K562 (cell line): ENCODE results near the gene CSF1. TPM values are rescaled to one million over a fixed set of nuclear protein-coding genes. Genes with fewer than 3 reads are reported as not detected.
A peak's percentile ranks its signal among the peaks of the same experiment; 100 is the strongest.

ENCODE experiments used
- CBFA2T2 ChIP-seq: fragments of 450-650 bp; conservative IDR thresholded peaks from 2 replicates; pipeline ENCODE4 v1.6.1; 2017; ENCODE audit warnings: mild to moderate bottlenecking
- CBX8 ChIP-seq: fragments of 200-600 bp; sonication (generic); IDR thresholded peaks from 2 replicates; pipeline ENCODE4 v1.6.1; 2012; ENCODE audit warnings: borderline replicate concordance, mixed run types, low read depth, mild to moderate bottlenecking, moderate library complexity, mixed read lengths, low read length, control low read depth, inconsistent platforms; ENCODE audit not compliant: poor library complexity, severe bottlenecking; ENCODE audit errors: extremely low read depth
- DPF2 ChIP-seq: fragments of 450-650 bp; IDR thresholded peaks from 2 replicates; pipeline ENCODE4 v1.6.1; 2016
- HDGF ChIP-seq: fragments of 450-650 bp; IDR thresholded peaks from 2 replicates; pipeline ENCODE4 v1.6.1; 2016
- KLF13 ChIP-seq: fragments of 450-650 bp; IDR thresholded peaks from 2 replicates; pipeline ENCODE4 v1.6.1; 2016; ENCODE audit warnings: missing genetic modification characterization, low read depth, mild to moderate bottlenecking, missing compliant biosample characterization, moderate library complexity, borderline replicate concordance
- POLR2H ChIP-seq: IDR thresholded peaks from 2 replicates; pipeline ENCODE4 v1.6.1; 2016; ENCODE audit warnings: missing genetic modification characterization, low read depth, mild to moderate bottlenecking, control low read depth, missing compliant biosample characterization, moderate library complexity
- SETDB1 ChIP-seq: IDR thresholded peaks from one replicate; pipeline ENCODE4 v1.6.1; 2012; ENCODE audit warnings: low read length, control low read depth, inconsistent platforms
- TBP ChIP-seq: optimal IDR thresholded peaks from 2 replicates; pipeline ENCODE3; 2011; ENCODE audit warnings: low read depth, low read length, improper control_type of control experiment
- polyA plus RNA-seq, 8 experiments: library from polyadenylated mRNA; depleted of rRNA in 4 of 8; stranded (reverse) in 5 of 8; unstranded in 3 of 8; fragments of >200 nt; fragmentation: Nextera tagmentation in 2 of 8; fragmentation: Illumina TruSeq in 1 of 8; extraction: Ambion mirVana in 2 of 8; extraction: Trizol in 1 of 8; gene quantifications; 2 replicates each; pipeline versions ENCODE4 v1.2.1 to v1.2.3, GENCODE V29; 2011 to 2014; ENCODE audit warnings: inconsistent platforms in 1 of 8, missing spikeins in 1 of 8
- total RNA-seq, 7 experiments: library from RNA; depleted of rRNA in 6 of 7; stranded (reverse); fragments of >200 nt in 6 of 7; fragmentation: Illumina TruSeq in 2 of 7; extraction: Trizol in 2 of 7; gene quantifications; 2 replicates each; pipeline versions ENCODE4 v1.2.1 to v1.2.3, GENCODE V29; 2011 to 2021; ENCODE audit warnings: low replicate concordance in 1 of 7
- TF ChIP-seq, protein P1 (sequence below): fragments of 250-450 bp; sonication (Bioruptor Pico); IDR thresholded peaks from 2 replicates; pipeline ENCODE4 v1.5.0; 2021; ENCODE audit warnings: mild to moderate bottlenecking, moderate library complexity
- TF ChIP-seq, protein P2 (sequence below): fragments of 250-450 bp; sonication (Bioruptor Pico); IDR thresholded peaks from 2 replicates; pipeline ENCODE4 v1.4.0; 2020; ENCODE audit warnings: borderline replicate concordance

Gene CSF1
- total and polyA plus RNA-seq, 9 of the 15 experiments (the other 6 are each of a cell fraction or from before 2014, with no cell fraction given), result 0.18 to 11.8 (median 2.8) TPM

DNA sequence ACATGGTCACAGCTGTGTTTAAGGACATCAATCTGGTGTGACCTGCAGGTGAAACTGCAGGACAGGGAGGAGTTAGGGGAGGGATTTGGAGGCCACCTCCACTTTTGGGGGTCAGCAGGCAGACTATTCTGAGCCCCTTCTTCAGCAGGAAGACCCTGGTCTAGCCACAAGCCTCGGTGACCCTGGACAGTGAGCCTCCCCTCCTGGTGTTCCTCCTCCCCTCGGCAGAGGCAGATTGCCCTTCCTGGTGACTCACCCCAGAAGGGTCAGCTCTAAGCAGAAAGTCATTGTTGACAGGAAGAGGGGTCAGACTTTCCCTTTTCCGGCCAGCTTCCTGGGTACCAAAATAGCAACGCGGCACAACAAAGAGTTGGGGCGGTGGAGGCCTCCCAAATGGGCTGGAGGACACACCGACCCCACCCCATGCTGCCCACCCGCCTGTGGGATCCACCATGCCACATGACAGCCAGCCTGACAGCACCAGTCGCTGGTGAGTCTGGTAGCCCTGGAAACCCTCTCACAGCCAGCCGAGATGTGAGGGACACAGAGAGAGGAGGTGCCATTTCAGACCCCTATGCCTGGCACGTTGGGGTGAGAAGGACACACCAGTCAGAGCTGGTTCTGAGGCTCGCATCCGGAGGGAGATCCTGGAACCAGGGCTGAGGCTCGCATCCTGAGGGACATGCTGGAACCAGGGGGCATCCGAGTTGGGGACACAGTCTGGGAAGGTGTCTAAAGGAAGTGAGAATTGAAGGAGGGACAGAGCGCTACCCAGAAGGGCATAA is 14.7 kb upstream of the CSF1 start (continued):
- no peak for TF ChIP-seq CBX8
- no peak for TF ChIP-seq SETDB1
- peak; percentile 94 for TF ChIP-seq DPF2
- peak; percentile 52 for TF ChIP-seq CBFA2T2
- 0 out of 2 replicates have a peak, but pooled peaks have one; percentile 7 for TF ChIP-seq KLF13 (tag)
- TF ChIP-seq, protein P1, sequence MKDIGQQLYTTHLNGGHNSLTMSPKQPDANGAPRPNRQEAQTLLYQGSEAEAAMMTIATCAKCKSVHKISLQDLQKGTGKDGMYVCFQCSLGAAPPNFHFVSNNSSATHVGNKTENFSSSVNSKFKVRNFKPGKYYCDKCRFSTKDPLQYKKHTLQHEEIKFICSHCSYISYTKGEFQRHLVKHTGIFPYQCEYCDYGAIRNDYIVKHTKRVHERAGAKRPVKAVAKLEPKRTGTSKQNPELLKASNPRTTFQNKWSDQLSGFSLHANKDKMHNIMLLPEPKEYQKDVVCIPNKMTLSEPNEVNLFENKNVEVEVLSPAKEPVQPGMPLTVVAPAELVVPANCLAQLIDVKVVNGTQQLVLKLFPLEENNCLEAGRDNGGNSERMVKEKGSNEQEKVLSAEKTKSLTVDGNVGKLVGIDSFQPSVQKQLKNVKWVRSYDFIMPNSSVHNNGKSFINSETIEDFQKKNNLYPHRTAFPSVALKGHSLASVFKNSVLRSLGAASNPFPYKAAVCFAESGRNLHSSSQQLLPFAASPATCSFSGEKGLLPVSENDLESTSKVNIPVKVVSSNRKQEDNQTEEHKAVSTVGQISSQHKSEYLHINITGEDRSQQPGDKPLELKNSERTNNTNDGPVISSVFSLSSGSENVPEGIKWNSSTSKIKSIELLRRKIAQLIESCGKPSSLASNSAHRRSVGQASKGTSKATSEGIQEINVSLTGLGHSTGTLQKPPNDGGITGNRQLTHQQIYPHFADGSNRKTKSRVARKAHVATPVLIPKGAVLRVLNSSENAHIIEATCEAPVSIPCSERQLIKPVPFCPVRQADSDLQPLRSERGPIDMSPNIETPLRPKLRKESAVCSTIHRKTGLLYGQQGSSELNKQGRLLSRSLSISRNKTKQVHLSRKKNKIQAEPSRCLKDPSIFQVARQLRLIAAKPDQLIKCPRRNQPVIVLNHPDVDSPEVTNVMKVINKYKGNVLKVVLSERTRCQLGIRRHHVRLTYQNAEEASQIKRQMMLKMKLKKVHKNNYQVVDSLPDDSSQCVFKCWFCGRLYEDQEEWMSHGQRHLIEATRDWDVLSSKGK (CRISPR knock-in tag), result no peak
- TF ChIP-seq TBP, result no peak
- peak; percentile 74; the same call in 1 of the 2 replicates for TF ChIP-seq HDGF
- TF ChIP-seq POLR2H (tag), result no peak
- TF ChIP-seq, protein P2, sequence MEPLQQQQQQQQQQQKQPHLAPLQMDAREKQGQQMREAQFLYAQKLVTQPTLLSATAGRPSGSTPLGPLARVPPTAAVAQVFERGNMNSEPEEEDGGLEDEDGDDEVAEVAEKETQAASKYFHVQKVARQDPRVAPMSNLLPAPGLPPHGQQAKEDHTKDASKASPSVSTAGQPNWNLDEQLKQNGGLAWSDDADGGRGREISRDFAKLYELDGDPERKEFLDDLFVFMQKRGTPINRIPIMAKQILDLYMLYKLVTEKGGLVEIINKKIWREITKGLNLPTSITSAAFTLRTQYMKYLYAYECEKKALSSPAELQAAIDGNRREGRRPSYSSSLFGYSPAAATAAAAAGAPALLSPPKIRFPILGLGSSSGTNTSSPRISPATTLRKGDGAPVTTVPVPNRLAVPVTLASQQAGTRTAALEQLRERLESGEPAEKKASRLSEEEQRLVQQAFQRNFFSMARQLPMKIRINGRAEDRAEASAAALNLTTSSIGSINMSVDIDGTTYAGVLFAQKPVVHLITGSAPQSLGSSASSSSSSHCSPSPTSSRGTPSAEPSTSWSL, result no peak
